ENCODE results near the gene ATP2C2.

The ATP2C2 gene

GRCh38 chr16:84502581-84502980 lies 134.2 kb downstream of the ATP2C2 start:
- DNase-seq (ENCODE audit: insufficient read length, low spot score) (no peak), FAIRE-seq (no peak)
- TF ChIP-seq POLR2A (IDR thresholded peaks at IDR 0.05; ENCODE audit: low read depth, low read length) (no peak), POU2F2 (IDR thresholded peaks at IDR 0.05; ENCODE audit: low read depth, low read length) (no peak), POLR2AphosphoS5 (IDR thresholded peaks at IDR 0.05; ENCODE audit: low read depth, low read length) (no peak), SPI1 (IDR thresholded peaks at IDR 0.05; ENCODE audit: low read depth, low read length) (no peak), PAX5 (IDR thresholded peaks at IDR 0.05; ENCODE audit: insufficient read depth, low read length, severe bottlenecking) (no peak), TAF1 (IDR thresholded peaks at IDR 0.05; ENCODE audit: low read depth, low read length) (no peak)

GRCh38 chr16:84503751-84504395 lies 135.5 kb downstream of the ATP2C2 start:
- FAIRE-seq (no peak), DNase-seq (ENCODE audit: insufficient read length, low spot score) (no peak)

GRCh38 chr16:84504420-84505248 lies 136.3 kb downstream of the ATP2C2 start, which contains the start of gene MEAK7:
Gene MEAK7 (minus strand): TSS chr16:84504659. CDS start chr16:84498086, 6,573 bp downstream.
- FAIRE-seq (peak; percentile 96), DNase-seq (ENCODE audit: insufficient read length, low spot score) (peak; percentile 96)
- TF ChIP-seq SPI1 (IDR thresholded peaks at IDR 0.05; ENCODE audit: low read depth, low read length) (0 out of 2 replicates have a peak, but pooled peaks have one; percentile 5), PAX5 (IDR thresholded peaks at IDR 0.05; ENCODE audit: insufficient read depth, low read length, severe bottlenecking) (no peak), POU2F2 (IDR thresholded peaks at IDR 0.05; ENCODE audit: low read depth, low read length) (no peak)

More at GRCh38 chr16:84503751-84504395, 135.5 kb downstream of the ATP2C2 start:
- TF ChIP-seq PAX5 (IDR thresholded peaks at IDR 0.05; ENCODE audit: insufficient read depth, low read length, severe bottlenecking) (no peak), TAF1 (IDR thresholded peaks at IDR 0.05; ENCODE audit: low read depth, low read length) (no peak), POLR2AphosphoS5 (IDR thresholded peaks at IDR 0.05; ENCODE audit: low read depth, low read length) (no peak), POLR2A (IDR thresholded peaks at IDR 0.05; ENCODE audit: low read depth, low read length) (no peak), POU2F2 (IDR thresholded peaks at IDR 0.05; ENCODE audit: low read depth, low read length) (no peak), SPI1 (IDR thresholded peaks at IDR 0.05; ENCODE audit: low read depth, low read length) (no peak)

GRCh38 chr16:84505249-84506187 lies 137.2 kb downstream of the ATP2C2 start:
- DNase-seq (ENCODE audit: insufficient read length, low spot score) = no peak
- no peak for TF ChIP-seq TAF1 (IDR thresholded peaks at IDR 0.05; ENCODE audit: low read depth, low read length)
- no peak for TF ChIP-seq POLR2AphosphoS5 (IDR thresholded peaks at IDR 0.05; ENCODE audit: low read depth, low read length)
- TF ChIP-seq SPI1 (IDR thresholded peaks at IDR 0.05; ENCODE audit: low read depth, low read length) = no peak
- TF ChIP-seq PAX5 (IDR thresholded peaks at IDR 0.05; ENCODE audit: insufficient read depth, low read length, severe bottlenecking) = no peak
- no peak for TF ChIP-seq POLR2A (IDR thresholded peaks at IDR 0.05; ENCODE audit: low read depth, low read length)
- no peak for TF ChIP-seq POU2F2 (IDR thresholded peaks at IDR 0.05; ENCODE audit: low read depth, low read length)
- no peak for FAIRE-seq

GRCh38 chr16:84507011-84507982 lies 139.0 kb downstream of the ATP2C2 start:
- DNase-seq (ENCODE audit: insufficient read length, low spot score) (no peak), FAIRE-seq (peak; percentile 20)
- no peak for TF ChIP-seq POLR2AphosphoS5 (IDR thresholded peaks at IDR 0.05; ENCODE audit: low read depth, low read length)
- TF ChIP-seq TAF1 (IDR thresholded peaks at IDR 0.05; ENCODE audit: low read depth, low read length) = 0 out of 2 replicates have a peak, but pooled peaks have one; percentile 15
- peak; percentile 54; the same call in 1 of the 2 replicates for TF ChIP-seq POLR2A (IDR thresholded peaks at IDR 0.05; ENCODE audit: low read depth, low read length)

GRCh38 chr16:84508502-84508901 lies 140.2 kb downstream of the ATP2C2 start:
- TF ChIP-seq POLR2A (IDR thresholded peaks at IDR 0.05; ENCODE audit: low read depth, low read length) (no peak), TAF1 (IDR thresholded peaks at IDR 0.05; ENCODE audit: low read depth, low read length) (no peak), SPI1 (IDR thresholded peaks at IDR 0.05; ENCODE audit: low read depth, low read length) (no peak), POLR2AphosphoS5 (IDR thresholded peaks at IDR 0.05; ENCODE audit: low read depth, low read length) (no peak), PAX5 (IDR thresholded peaks at IDR 0.05; ENCODE audit: insufficient read depth, low read length, severe bottlenecking) (no peak), POU2F2 (IDR thresholded peaks at IDR 0.05; ENCODE audit: low read depth, low read length) (no peak)
- FAIRE-seq = no peak

GRCh38 chr16:84509032-84509950 lies 141.0 kb downstream of the ATP2C2 start:
- no peak for TF ChIP-seq PAX5 (IDR thresholded peaks at IDR 0.05; ENCODE audit: insufficient read depth, low read length, severe bottlenecking)
- TF ChIP-seq POLR2AphosphoS5 (IDR thresholded peaks at IDR 0.05; ENCODE audit: low read depth, low read length) = no peak
- no peak for TF ChIP-seq POLR2A (IDR thresholded peaks at IDR 0.05; ENCODE audit: low read depth, low read length)
- no peak for TF ChIP-seq POU2F2 (IDR thresholded peaks at IDR 0.05; ENCODE audit: low read depth, low read length)
- TF ChIP-seq TAF1 (IDR thresholded peaks at IDR 0.05; ENCODE audit: low read depth, low read length) = no peak
- TF ChIP-seq SPI1 (IDR thresholded peaks at IDR 0.05; ENCODE audit: low read depth, low read length) = no peak
- FAIRE-seq = no peak

More at GRCh38 chr16:84508502-84508901, 140.2 kb downstream of the ATP2C2 start:
- DNase-seq (ENCODE audit: insufficient read length, low spot score) = no peak

More at GRCh38 chr16:84509032-84509950, 141.0 kb downstream of the ATP2C2 start:
- no peak for DNase-seq (ENCODE audit: insufficient read length, low spot score)
